ENCODE data around the gene OAS3.
"Not testable (repeated sequence)": the region's sequence is repeated elsewhere in the genome, so short reads cannot be mapped to it uniquely, and the experiment has no call there.

The OAS3 gene

DNA sequence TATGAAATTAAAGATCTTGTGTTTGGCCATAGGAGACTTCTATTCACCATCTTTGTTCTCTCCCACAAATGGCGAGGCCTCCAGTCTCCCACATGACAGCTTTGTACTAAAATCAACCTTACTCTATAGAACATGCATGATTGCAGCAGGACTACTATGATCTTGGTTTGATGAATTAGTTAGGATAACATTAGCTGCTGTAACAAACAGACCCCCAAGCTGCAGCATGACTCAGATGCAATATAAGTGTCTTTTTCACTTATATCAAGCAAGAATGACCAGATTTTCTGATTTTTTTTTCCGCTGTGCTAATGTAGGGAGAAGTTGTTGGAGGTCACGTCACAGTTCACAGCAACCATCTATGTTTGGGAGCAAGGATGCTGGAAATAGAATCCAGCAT, 10.8 kb upstream of the OAS3 start:
- DNase-seq, result no peak

DNA sequence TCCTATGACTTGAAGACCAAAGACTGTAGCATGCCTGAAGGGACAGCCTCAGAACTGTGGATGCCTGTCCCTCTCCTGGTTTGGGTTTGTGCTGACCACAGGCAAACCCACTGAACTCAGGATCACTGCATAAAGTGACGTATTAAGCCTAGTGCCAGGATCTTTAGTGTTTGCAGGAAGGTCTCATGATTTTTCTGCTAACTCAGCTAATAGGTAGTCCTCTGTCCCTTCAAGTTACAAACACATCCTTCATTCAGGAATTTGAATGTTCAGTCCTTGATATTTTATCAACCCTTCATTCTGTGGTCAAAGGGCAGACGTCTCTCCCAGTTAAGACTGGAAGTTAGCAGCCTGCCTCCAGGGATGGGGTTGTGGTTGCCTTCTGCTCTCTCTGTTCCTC, 10.3 kb upstream of the OAS3 start:
- no peak for DNase-seq

DNA sequence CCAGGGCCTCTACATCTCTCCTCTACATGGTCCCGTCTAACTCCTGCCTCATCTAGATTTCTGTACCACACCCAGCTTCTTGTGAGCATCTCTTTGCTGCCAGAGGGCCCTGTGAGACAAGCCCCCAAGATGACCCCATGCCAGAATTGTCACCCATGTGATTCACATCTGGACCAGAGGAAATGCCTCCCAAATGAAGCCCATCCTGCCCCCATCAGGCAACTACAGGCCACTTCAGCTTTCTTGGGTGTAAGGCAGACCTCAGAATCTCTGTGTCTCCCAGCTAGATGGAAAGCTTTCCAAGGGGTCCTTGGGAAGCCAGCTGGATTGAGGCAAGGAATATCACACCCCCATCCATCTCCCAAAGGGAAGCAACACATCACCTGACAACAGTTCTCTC, 9.3 kb upstream of the OAS3 start:
- no peak for DNase-seq

DNA sequence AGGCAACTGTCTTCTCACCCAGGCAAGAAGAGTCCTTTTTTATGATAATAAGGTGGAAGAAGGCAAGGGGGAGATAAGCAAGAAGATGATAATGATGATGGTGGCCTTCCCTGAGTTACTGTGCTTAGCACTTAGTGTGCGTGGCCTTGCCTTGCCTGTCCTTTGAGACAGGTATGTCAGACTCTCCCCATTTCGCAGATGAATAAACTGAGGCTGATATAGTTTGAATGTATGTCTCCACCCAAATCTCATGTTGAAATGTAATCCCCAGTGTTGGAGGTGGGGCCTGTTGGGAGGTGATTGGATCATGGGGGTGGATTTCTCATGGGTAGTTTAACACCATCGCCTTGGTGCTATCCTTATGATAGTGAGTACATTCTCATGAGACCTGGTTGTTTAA, 8.6 kb upstream of the OAS3 start:
- DNase-seq, result no peak

DNA sequence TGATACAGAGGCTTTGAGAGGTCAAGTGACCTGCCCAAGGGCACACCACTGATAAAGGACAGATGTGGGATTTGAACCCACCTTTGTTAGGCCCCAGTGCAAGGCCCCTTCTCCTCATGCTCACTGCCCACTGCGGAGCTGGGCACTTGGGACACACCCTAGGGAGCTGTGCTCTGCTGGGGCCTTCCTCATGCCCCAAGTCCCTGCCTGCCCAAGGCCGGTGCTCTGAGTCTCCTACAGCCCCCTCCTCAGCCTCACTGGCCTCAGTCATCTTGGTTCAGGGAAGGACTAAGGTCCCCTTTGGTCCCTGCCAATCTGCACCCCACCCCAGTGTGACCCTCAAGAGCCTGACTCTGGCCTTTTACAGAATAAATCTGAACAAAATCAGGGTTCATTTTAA, 7.9 kb upstream of the OAS3 start:
- DNase-seq, result no peak

DNA sequence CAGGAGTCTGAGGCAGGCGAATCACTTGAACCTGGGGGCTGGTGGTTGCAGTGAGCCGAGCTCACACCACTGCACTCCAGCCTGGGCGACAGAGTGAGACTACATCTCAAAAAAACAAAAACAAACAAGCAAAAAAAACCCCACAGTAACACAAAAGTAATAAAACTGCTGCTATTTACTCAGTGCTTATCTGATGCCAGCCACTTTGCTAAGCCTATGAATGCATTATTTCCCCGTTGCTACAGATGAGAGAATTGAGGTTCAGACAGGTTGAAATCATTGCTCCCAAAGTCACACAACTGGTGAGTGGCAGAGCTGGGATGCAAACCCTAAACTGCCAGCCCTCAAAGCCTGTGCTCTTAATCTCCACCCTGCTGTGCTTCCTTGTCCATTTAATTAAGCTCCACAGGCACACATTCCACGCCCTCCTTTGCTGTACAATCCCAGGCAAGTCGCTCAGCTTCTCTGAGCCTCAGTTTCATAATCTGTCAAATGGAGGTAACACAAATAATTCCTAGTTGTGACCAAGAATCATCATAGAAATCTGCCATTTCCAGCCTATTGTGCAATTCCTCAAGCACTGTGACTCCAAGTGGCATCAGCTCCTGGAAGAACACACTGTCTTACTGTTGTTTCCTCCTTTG, 5.7 kb upstream of the OAS3 start:
- DNase-seq, result no peak

DNA sequence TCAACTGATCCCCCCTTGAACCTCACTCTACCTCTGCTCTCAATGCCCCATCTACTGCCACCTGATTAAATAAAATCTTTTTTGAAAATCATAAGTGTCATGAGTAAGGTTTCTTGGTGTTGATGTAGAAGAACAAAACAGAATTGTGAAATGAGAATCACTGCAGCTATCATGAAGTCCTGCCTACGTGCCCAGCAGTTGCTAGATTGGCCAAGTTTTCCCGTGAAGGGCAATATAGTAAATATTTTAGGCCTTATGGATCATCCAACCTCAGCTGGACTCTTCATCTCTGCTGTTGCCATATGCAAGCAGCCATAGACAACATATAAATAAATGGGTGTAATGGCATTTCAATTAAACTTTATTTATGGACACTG, 5.2 kb upstream of the OAS3 start:
- no peak for DNase-seq

DNA sequence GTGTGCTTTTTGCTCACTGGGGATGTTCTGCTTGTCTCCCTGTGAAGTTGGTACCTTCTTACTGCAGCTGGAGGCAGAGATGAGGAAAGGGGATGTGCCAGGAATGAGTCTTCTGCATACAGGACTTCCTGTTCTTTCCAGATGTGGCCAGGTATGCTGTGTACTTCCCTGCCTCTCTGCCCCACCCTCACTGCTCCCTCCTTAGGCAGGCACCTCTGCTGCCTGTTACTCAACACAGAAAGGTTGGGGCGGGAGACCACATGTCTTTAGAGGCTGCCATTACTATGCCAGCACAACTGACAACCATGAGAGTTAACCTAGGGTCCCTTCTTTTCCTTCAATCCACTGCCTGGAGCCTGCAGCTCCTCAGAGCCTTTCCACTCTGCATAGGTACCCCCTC, 2.0 kb upstream of the OAS3 start:
- DNase-seq, result no peak

DNA sequence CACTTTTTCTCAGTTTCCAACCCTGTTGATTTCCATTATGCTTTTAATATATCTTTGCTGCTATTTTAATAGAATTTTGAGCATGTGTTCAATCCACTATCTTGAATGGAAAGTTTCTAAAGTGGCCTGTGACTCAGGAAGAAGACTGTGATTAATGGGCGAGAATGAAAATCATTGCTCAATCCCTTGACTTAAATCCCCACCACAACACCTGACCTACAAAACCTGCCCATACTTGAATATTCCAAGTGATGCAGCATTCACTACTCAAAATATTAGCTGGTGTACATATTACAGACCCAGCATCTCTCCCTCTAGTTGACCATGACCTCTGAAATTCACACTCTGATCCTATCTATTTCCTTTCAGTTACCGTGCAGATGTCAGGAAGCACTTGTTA, 1.3 kb upstream of the OAS3 start:
- no peak for DNase-seq

DNA sequence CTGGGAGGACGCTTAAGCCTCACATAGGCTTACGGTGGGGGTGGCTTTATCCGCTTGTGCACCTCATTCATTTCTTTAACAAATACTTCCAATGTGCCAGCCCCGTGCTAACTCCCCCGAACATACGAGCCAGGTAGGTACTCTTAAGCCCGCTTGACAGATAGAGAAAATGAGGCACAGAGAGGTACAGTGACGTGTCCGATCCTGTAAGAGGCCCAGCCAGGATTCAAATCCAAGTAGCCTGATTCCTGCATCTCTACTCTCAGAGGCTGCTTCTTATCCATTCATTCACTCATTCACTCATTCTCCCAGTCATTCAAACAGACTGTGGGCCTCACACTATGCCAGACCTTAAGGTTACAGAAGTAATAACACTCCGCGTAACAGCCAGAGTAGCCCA, 477 bp downstream of the OAS3 start:
- DNase-seq, result no peak

DNA sequence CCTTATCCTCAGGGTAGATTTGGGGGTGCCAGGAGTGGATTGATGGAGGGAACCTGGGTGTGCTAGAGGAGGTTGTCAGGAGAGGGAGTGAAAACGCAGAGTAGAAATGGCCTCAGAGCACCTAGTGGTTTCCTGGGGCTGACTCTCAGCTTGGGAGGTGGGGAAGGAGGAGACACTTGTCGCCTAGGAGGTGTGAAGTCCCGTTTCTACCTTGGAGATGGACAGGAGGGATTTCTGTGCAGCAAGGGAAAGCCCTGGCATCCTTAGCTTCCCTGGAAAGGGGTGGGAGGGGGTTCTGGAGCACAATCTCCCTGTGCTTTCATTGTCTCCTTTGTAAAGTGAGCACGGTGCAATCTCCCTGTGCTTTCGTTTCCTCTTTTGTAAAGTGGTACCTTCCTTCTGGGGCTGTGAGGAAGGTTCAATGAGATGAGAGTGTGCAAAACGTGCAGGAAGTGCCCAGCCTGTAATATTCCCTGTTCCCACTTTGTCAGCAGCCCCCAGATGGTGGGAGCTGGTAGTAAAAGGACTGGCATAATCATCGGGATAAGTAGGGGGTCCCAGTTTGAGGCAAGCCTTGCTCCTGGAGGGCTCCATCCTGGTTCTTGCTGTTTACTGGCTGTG, 1.6 kb downstream of the OAS3 start:
- no peak for DNase-seq

DNA sequence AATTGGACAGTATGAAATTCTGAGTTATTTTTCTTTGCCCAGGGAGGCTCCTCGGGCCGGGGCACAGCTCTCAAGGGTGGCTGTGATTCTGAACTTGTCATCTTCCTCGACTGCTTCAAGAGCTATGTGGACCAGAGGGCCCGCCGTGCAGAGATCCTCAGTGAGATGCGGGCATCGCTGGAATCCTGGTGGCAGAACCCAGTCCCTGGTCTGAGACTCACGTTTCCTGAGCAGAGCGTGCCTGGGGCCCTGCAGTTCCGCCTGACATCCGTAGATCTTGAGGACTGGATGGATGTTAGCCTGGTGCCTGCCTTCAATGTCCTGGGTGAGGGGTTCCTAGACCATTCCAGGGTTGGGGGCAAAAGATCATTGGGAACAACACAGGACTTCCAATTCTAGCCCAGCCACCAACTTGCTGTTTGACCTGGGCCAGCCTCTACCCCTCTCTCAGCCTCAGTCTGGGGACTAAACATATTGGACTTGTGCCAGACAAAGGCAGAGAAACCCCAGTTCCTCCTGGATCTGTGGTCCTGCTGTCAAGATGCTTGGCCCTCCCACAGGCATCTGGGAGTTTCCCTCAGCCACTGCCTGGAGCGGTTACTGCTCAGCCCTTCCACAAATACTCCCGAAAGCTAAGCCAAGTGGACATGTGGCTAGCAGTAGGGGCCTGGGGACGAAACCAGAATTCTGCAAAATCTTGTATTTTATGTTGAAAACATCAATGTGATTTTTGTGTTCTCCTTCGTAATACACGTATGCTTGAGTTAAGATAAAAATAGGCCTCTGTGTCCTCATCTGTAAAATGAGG, 3.5 kb downstream of the OAS3 start:
- no peak for DNase-seq

DNA sequence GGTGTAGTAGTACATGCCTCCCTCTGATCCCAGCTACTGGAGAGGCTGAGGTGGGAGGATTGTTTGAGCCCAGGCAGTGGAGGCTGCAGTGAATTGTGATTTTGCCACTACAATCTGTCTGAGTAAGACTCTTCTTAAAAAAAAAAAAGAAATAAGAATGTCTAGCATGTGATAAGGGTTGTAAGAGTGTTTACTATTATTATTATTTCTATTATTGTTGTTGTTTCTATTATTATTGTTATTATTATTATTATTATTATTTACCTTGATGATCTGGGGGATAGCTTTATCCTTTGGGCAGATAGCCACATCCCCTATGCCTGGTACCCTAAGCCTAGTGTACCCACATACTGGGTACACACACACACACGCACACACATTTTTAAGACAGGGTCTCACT, 4.3 kb downstream of the OAS3 start:
- DNase-seq, result no peak

DNA sequence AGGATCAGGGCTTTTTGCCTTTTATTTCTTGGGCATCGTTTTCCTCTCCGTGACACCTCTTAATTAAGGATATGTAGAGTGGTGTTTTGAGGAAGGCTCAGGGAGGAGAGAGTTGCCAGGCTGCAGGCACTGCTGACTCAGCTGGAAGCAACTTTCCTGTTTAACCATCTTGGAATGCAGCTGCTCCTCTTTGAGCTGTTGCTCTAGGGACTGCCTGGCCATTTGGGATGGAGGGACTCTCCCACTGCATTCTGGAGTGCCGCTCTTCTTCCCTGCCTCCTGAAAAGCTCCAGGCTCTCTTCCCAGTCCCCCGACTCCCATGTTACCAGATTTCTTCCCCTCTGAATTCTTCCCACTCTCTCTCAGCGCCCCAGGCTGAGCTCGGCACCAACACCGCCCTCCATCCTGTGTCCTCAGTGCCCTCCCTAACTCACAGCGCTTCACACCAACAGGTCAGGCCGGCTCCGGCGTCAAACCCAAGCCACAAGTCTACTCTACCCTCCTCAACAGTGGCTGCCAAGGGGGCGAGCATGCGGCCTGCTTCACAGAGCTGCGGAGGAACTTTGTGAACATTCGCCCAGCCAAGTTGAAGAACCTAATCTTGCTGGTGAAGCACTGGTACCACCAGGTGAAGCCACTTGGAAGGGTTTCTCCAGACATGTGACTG, 5.9 kb downstream of the OAS3 start:
- DNase-seq, result no peak

DNA sequence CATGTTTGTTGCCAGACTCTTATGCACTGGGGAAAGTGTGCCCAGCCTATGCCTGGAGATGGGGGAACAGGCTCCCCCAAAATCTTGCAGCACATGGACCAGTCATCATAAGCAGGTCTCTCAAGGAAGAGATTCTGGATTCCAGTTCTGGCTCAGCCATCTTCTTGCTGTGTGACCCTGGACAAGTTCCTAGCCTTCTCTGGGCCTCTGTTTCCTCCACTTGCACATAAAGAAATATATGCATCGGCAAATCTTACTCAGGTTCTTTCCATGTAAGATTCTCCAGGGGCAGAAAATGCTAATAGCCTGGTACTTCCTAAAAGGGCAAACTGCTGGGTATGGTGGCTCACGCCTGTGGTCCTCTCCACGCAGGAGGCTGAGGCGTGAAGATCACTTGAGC, 7.2 kb downstream of the OAS3 start:
- DNase-seq, result no peak

DNA sequence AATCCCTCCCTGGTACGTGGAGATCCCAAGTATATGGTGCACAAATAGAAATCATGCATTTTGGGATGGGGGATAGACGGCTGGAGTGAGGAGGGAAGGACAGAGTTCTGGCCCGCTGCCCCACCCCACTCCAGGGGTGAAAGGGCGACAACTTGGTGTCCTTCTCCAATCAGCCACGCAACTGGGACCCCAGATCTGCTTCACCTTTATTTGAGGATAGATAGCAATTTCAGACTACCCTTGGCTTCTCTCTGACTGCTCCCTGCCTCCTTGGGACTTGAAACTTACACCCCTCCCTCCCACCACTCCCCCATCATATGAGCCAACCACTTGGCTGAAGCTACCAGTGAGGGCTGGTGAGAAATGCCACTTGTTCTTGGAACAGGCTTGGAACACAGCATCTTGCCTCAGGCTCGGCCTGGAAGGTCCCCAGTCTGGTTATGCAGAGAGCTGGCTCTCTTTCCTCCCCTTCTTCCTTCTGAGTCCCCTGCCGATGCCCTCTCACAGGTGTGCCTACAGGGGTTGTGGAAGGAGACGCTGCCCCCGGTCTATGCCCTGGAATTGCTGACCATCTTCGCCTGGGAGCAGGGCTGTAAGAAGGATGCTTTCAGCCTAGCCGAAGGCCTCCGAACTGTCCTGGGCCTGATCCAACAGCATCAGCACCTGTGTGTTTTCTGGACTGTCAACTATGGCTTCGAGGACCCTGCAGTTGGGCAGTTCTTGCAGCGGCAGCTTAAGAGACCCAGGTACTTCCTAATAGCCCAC, 8.1 kb downstream of the OAS3 start:
- DNase-seq, result no peak

DNA sequence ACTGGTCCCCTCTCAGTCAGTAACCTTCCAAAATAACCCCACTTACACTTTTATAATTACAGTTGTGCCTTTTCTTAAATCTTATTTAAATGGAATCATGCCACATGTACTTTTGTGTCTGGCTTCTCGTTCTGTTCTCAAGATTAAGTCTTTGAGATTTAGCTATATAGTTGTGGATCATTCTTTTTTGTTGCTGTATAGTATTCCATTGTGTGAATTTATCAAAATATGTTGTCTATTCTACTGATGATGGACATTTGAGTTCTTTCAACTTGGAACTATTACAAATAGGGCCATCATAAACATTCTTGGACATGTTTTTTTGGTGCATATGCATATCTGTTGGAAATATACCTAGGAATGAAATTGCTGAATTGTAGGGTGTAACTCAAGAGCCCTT, 9.0 kb downstream of the OAS3 start:
- no peak for DNase-seq

DNA sequence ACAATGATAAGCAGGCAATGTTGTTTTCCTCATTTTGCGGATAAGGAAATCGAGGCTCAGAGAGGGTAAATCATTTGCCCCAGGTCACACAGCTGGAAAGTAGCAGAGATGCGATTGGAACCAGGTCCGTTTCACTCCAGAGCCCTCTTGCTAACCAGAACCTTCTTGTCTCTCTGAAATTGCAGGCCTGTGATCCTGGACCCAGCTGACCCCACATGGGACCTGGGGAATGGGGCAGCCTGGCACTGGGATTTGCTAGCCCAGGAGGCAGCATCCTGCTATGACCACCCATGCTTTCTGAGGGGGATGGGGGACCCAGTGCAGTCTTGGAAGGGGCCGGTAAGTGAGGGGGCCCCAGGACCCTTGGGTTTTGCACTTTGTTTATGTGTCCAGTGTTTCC, 9.5 kb downstream of the OAS3 start:
- DNase-seq, result no peak

DNA sequence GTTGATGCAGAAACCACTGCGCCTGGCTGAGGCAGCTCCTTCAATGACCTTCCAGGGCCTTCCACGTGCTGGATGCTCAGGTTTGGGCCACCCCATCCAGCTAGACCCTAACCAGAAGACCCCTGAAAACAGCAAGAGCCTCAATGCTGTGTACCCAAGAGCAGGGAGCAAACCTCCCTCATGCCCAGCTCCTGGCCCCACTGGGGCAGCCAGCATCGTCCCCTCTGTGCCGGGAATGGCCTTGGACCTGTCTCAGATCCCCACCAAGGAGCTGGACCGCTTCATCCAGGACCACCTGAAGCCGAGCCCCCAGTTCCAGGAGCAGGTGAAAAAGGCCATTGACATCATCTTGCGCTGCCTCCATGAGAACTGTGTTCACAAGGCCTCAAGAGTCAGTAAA, 10.5 kb downstream of the OAS3 start:
- DNase-seq, result no peak

DNA sequence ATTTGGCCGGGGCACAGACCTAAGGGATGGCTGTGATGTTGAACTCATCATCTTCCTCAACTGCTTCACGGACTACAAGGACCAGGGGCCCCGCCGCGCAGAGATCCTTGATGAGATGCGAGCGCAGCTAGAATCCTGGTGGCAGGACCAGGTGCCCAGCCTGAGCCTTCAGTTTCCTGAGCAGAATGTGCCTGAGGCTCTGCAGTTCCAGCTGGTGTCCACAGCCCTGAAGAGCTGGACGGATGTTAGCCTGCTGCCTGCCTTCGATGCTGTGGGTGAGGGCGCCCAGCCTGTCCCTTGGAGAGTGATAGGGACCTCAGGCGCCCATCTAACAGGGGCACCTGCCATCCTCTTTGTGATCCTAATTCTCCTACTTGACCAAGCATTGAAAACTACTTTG, 12.4 kb downstream of the OAS3 start:
- no peak for DNase-seq

DNA sequence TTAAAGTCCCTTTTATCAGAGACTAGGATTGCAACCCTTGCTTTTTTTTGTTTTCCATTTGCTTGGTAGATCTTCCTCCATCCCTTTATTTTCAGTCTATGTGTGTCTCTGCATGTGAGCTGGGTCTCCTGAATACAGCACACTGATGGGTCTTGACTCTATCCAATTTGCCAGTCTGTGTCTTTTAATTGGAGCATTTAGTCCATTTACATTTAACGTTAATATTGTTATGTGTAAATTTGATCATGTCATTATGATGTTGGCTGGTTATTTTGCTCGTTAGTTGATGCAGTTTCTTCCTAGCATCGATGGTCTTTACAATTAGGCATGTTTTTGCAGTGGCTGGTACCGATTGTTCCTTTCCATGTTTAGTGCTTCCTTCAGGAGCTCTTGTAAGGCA, 18.9 kb downstream of the OAS3 start:
- not testable (repeated sequence) for DNase-seq

DNA sequence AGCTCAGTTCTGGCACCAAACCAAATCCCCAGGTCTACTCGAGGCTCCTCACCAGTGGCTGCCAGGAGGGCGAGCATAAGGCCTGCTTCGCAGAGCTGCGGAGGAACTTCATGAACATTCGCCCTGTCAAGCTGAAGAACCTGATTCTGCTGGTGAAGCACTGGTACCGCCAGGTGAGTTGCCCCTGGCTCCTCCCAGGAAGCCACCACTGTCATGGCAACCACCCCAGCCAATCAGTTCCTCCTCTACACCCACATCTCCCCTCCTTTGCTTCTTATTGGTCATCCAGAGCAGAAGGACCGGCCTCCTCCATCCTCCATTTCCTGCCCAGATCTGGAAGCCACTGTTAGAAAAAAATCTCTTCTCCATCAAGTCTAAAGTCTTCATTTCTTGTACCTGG, 22.8 kb downstream of the OAS3 start:
- no peak for DNase-seq

DNA sequence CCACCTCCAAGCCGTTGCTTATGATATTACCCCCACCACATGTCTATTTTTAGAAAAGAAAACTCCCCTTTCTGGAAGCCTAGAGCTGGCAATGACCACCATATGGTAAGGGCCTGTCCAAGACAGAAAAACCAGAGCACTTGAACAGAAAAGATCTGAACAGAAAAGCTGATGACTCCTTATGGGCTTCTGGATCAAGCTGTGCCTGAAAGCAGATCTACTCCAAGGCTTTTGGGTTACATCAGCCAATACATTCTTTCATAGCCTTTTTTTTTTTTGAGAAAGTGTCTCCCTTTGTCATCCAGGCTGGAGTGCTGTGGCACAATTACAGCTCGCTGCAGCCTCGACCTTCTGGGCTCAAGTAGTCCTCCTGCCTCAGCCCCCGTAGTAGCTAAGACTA, 23.3 kb downstream of the OAS3 start:
- DNase-seq, result no peak

All from cortex of kidney (tissue), 1 donor.